Amniotic stem cell (primary cell): Measurements from ENCODE around the gene DCLRE1B.

Experiments
- DNase-seq: peaks from one replicate; lab custom pipeline; 2025; lab: John Stamatoyannopoulos, UW

DCLRE1B gene

DNA sequence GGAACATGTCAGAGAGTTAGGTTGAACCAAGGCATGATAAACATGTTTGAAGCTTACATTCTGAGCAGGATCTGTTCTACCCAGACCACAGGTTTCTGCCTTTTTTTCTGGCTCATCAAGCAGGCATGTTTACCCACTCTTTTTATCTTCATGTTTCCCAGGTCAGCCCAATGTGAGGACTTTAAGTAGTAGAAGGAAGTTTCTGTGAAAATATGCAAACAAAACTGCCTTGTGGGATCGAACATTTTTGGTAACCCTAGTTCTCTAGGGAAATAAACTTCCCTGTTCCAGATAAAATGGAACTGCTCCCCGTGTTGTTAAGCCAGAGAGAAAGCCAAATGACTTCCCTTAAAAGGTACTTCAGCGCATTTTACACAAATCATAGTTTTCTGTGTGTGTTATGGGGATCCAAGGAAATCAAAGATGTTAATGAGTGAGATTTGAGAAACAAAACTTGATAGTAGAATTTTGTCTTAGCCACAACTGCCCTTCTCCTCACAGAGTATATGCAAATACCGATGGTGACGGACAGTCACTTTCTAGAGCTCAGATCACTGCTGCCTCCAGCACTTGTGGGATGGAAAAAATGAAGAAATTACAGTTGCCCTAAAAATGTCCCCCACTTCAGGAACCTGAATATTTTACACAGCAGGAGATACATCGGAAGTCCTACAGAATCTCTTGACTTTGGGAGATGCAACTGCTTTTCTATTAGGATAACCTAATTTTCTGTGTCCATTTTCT, 23.2 kb downstream of the DCLRE1B start:
- DNase-seq, result no peak

DNA sequence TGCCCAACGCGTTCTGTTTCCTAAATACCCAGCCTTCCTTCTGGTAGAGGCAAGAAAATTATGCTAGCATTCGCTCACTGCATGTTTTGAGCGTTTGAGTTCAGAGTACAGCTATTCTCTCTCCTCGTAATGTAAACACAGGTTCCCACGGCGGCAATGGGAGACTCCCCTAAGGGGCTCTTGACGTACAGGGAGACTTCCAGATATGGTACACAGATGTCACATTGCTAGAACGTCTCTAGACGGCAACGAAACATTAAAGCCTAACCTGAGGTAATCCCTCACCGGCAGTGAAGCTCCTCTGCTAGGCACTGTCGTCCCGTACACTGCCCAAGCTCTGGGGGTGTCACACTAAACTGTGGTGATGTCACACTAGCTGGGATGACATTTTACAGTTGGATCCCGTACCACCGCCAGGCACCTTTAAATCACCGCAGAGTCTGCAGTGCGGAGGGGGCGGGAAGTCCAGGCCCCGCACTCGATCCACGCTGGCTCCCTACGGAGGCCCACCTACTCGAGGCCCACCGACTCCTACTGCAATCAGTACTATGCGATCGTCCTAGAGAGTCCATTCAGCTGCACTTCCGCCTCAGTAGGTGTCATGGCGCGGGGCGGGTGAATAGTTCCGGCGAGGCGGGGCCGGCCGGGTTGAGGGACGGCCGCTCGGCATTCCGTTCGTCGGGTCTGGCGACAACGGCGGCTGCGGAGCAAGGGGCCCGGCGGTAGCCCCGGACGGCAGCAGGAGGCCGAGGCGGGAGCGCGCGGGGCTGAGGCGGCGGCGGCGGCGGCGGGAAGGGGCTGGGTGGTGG, 24.0 kb downstream of the DCLRE1B start, which contains the start of gene HIPK1:
Gene HIPK1, plus strand, starts transcription at position 384 of the 809 bp plus-strand sequence.
- peak; percentile 90 for DNase-seq

DNA sequence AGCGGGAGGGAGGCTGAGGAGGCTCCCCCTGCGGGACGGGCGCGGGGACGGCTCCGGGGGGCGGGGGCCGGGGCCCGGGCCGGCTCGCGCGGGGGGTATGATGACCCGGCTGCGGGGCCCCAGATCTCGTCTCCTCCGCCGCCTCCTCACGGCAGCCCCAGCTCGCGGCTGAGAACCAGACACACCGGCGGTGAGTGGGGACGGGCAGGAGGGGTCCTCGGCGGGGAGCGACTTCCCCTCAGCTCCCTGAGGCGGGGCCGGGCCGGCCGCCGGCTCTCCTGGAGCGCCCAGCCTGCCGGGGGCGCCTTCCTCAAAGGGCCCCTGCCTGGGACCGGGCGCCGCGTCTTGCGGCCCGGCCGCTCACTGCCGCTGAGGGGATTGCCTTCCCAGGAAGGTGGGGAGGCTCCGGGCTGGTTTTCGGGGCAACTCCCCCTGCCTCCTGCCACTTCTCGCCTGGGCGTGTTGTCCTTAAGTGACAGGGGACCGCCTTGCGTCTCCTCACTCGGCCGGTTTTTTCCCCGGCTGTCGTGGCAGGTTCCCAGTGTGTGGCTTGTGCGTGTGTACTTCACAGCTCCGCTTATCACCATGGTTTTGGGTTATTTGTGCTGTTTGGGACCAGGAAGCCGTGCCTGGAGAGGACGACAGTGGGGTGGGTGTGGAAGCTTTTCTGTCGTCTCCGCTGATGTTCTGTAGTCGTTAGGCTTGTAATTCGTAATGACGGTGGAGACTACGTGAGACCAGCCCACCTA, 24.8 kb downstream of the DCLRE1B start:
- DNase-seq, result no peak

DNA sequence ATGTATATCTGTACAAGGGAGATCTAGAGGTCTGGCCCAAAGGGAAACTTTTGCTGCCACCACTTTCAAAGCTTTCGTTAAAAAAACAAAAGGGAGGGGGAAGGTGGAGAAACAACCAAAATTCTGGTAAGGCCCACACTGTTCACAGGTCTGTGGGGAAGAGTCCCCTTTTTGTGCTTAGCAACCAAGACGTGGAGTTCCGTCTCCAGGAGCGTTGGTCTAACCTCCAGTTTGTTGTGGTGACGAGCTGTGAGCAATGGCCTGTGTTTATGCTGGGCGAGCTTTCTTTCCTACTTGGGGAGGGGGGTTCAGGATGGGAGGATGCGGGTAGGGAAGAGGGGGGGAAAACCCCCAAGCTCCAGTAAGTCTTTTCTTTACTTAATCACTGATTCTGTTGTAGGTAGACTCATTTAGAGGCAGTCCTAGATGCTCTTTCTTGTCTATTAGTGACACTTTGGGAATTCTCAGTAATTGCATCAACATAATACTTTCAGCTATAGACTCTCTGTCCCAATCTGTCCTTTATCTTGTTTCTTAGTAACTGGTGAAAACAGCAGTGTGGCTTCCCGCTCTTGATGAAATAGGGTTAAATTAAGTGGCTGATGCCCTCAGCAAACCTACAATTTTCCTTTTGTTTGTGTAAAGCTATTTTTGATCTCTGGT, 25.5 kb downstream of the DCLRE1B start:
- peak; percentile 31 for DNase-seq

DNA sequence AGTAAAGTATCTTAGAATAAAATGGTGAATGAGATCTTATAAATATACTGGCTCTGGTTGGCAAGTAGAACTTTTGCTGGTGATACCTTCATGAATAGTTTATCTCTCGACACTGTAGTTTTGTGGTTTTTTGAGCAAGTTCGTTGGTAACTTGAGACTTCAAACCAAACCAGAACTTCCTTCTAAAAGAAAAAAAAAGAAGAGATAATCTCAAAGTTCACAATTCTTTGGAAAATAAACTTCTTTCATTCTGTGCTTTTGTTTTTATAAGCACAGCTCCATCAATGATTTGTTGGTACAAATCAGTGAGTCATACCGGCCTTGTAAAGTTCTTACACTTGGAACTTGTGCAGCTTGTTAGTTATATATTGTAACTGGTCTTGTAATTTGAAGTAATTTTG, 26.3 kb downstream of the DCLRE1B start:
- no peak for DNase-seq

DNA sequence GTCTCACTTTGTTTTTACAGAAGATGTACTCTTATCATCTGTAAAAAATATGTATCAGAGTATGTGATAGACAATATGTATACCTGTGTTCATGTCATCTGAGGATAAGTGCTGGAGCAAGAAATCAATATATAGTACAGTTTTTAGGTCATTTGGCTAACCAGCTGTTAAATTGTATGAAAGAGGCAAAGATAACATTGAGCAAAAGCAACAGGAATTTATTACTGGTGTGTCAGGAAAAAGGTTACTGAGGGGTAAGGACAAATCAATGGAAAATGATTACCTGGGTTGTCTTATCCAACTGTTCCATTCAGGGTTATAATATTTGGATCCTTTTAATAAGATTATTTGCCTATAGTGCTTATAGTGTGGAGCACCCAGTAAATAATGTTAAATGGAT, 28.9 kb downstream of the DCLRE1B start:
- DNase-seq, result no peak

DNA sequence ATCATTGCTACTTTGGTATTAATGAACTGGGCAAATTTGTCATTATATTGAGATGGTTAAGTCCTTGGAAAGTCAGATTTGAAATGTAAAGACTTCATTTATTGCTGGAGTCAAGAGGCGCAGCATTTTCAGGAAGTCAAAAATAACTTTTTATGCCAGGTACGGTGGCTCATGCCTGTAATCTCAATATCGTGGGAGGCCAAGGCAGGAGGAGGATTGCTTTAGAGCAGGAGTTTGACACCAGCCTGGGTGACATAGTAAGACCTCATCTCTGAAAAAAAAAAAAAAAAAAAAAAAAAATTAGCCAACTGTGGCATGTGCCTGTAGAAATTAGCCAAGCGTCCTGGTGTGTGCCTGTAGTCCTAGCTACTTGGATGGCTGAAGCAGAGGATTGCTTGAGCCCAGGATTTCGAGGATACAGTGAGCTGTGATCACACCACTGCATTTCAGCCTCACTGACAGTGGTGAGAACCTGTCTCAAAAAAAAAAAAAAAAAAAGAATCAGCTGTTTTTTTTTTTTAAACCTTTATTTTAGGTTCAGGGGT, 29.5 kb downstream of the DCLRE1B start:
- no peak for DNase-seq

DNA sequence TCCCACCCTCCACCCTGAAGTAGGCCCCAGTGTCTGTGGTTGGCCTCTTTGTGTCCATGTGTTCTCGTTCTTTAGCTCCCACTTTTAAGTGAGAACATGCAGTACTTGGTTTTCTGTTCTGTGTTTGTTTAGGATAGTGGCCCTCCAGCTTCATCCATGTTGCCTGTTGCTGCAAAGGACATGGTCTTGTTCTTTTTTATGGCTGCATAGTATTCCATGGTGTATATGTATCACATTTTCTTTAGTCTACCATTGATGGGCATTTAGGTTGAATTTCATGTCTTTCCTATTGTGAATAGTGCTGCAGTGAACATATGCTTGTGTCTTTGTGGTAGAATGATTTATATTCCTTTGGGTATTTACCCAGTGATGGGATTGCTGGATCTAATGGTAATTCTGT, 30.1 kb downstream of the DCLRE1B start:
- DNase-seq, result no peak

DNA sequence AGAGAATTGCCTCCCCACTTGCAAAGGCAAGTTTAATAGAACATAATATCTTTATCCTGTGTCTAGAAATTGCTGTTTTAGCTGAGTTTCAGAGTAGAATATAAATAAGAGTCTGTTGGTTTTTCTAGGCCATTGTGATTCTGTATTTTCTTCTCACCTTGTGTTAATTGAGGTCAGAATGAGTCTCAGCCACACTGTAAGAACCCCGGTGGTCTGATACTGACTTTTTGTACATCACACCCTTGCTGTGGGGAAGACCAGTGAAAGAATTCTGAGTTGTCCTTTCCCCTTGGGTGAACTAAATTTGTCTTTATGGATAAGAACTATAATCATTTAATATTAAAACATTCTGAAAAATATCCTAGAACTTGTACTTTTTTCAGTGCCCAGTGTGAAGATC, 30.8 kb downstream of the DCLRE1B start:
- no peak for DNase-seq

DNA sequence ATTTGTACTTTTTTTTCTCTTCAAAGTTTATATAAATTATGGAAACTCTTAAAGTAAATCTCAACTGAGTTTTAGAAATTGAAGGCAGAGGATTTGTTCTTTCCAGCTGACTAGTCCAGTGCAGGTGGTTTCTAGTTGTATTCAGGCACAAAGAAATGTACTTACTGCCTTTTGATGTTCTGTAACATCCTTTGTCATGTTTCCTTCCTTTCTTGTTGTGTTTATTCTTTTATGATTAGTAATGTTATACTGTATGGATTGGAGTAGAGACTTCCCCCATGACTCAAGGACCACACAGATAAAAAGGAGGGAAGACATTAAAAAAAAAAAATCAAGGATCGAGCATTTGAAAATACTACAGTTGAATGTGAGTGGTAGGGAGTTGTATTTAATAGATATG, 32.0 kb downstream of the DCLRE1B start:
- no peak for DNase-seq

DNA sequence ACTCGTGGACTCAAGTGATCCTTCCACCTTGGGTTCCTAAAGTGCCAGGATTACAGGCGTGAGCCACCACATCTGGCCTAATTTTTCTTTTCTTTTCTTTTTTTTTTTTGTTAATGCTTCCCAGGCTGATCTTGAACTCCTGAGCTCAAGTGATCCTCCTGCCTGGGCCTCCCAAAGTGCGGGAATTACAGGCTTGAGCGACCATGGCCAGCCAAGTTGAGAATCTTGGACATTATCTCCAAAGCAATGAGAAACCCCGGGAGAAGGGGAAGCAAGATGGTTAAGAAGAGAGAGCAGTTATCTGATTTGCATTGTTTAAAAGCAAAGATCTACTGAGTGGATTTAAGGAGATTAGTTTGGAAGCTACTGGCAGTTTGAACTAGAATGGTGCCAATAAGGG, 33.1 kb downstream of the DCLRE1B start:
- DNase-seq, result no peak

DNA sequence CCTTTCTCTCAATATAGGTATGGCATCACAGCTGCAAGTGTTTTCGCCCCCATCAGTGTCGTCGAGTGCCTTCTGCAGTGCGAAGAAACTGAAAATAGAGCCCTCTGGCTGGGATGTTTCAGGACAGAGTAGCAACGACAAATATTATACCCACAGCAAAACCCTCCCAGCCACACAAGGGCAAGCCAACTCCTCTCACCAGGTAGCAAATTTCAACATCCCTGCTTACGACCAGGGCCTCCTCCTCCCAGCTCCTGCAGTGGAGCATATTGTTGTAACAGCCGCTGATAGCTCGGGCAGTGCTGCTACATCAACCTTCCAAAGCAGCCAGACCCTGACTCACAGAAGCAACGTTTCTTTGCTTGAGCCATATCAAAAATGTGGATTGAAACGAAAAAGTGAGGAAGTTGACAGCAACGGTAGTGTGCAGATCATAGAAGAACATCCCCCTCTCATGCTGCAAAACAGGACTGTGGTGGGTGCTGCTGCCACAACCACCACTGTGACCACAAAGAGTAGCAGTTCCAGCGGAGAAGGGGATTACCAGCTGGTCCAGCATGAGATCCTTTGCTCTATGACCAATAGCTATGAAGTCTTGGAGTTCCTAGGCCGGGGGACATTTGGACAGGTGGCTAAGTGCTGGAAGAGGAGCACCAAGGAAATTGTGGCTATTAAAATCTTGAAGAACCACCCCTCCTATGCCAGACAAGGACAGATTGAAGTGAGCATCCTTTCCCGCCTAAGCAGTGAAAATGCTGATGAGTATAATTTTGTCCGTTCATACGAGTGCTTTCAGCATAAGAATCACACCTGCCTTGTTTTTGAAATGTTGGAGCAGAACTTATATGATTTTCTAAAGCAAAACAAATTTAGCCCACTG, 35.5 kb downstream of the DCLRE1B start:
- DNase-seq, result no peak

DNA sequence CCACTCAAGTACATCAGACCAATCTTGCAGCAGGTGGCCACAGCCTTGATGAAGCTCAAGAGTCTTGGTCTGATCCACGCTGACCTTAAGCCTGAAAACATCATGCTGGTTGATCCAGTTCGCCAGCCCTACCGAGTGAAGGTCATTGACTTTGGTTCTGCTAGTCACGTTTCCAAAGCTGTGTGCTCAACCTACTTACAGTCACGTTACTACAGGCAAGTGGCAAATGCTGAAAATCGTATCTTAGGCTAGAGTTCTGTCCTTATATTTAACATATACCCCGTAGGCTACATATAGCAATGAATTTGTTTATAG, 36.1 kb downstream of the DCLRE1B start:
- DNase-seq, result no peak

DNA sequence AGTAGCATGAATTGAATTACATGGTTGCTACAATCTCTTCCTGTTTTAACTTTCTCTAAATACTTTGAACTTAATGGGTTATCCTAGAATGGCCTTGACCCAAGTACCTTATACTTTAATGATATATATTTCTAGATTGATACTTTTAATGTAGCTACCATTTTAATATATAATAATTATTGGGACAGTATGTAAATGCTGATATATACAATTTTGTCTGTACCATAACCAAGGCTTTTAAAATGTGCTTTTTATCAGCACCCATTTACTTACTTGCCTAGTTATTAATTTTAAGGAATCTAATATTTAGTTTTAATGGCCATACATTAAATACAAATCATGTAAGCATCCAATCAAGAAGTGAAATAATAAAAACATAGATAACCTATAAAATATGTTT, 37.4 kb downstream of the DCLRE1B start:
- no peak for DNase-seq

DNA sequence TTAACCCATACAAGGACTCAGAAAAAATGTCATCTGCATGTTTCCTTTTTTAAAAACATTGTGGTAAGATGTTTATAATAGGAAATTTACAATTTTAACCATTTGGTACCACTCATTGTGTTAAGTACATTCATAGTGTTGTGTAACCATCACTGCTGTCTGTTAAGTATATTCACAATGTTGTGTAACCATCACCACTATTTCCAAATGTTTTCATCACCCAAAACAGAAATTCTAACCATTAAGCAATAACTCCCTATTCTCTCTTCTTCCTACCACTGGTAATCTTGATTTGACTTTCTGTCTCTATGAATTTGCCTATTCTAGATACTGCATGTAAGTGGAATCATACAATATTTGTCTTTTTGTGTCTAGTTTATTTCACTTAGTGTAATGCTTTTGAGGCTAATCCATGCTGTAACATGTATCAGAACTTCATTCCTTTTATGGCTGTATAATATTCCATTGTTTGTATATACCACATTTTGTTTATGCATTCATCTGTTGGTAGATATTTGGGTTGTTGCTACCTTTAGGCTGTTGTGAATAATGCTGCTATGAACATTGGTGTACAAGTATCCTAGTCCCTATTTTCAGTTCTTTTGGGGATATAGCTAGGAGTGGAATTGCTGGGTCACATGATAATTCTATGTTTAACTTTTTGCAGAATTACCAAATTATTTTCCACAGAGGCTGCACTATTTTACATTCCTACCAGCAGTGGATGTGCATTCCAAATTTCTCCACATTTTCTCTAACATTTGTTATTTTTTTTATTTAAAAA, 38.1 kb downstream of the DCLRE1B start:
- DNase-seq, result no peak

DNA sequence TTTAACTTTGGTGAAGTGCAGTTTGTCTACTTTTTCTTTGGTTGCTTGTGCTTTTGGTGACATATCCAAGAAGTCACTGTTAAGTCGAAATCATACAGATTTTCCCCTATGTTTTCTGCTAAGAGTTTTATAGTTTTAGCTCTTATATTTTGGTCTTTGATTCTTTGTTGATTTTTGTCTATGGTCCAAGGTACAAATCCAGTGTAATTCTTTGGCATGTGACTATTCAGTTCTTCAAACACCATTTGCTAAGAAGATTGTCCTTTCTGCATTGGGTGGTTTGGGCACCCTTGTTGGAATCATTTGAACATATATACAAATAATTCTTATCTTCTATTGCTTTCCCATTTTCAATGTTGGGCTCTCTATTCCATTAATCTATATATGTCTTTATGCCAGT, 40.2 kb downstream of the DCLRE1B start:
- no peak for DNase-seq

DNA sequence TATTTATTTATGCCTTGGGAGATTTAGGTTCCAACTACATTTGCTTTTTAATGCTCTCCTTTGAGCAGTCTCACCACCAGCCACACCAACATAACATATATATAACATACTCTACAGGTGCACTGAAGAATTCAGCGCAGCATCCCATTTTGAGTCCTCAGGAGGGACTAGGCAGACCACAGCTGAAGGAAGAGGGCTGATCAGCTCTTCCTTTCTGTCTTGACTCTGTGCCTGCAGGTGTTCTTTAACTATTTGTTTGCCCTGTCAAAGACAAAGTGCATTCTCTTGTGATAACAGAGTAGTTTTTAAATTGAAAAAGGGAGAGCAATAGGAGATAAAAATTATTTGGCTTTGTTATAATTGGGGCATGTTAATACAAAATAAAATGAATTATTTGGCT, 41.0 kb downstream of the DCLRE1B start:
- no peak for DNase-seq

DNA sequence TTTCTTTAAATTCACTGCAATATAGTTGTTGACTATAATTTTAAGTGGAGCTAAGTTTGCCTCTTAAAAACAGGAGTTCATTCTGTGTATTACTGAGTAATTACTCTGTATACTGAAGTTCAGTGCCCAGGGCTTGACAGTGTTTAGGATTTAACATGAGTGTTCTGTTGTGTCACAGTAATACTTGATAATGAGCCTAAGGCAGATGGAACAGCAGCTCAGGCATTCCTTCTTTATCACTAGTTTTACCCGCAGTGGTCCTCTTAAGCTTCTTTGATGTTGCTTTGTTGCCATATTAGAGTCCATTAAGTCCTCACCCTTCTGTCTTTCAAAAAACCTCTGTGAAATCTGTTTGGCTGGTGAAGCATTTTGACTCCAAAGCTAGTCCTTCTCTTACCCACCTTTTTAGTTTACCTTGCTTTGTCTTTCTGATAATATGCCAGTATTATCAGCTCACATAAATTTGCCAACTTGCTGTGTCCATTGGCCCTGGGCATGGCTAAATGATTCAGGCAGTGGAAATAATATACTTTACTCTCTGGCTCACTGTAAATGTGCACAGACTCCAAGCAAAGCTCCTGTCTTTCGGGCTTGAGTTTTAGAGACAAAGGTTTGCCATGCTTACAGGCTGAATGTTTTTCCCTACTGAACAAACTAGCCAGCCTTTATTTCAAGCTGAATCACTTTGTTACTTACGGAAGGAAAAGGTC, 41.7 kb downstream of the DCLRE1B start:
- DNase-seq, result no peak

DNA sequence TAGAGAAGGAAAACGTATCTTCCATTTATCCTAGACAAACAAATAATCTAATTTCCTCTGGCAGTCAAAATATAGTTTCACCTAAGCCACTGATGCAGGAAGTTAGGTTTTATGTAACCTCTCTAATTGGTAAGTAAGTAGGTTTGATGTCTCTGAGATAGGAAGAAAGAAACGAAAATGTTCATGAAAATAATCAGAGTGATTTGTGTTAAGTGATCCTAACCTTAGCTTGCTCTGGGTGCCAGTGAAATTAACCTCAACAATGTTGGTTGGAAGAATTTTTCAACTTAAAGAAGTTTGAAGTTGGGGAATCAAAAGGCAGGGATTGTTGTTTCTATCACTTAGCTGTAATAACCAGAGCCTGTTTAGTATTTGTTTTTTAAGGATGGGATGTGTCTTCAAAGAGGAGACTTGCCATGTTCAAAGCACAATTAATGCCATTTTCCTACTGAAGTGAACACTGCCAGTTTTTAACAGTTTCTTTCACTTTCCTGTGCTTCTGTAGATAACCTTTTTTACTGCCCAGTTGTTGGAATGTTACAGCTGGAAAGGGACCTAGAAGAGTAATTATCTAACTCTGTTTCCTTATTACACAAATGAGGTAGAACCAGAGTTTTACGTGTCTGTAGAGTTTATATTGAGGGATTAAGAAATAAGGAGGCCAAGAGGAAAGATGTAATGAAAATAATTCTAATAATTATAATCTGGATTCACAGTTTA, 42.4 kb downstream of the DCLRE1B start:
- DNase-seq, result no peak
